Measurements from ENCODE around the gene CD6.

DNA sequence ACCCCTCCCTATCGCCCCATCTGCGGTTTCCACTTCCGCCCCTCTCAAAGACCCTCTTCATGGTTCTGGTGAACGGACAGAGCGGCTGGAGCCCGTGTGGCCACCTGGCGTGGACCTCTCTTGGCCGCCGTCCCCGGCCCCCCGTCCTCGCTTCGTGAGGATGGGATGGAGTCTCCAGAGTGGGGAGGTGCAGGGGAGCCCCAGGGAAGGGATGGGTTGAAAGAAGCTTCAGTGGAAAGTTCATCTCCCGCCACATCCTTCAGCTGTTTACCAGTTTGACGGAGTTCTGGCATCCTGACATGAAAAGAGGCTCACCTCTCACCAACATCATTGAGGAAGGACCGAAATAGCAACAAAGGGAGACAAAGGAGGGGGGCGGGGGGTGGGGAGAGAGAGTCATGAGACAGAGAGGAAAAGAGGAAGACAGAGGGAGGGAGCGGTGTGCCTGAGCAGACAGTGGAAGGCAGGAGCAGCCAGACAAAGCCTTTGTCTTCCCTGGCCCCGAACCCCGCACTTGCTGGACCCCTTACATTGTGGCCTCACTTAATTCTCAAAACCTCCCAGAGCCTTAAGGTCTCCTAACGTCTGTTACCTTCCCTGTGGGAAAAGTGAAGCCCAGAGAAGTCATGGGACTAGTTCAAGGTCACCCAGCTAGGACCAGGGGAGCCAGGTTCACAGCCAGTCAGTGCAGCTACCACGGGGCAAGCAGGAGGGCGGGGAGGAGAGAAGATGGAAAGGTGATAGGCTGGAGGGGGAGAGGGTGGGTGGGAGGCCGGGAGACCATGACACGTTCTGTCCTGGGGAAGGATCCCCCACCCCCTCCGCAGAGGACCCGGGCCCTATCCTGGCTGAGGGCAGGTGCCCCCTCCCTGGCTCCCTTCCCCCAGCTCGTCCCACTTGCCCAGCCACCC is 54.9 kb downstream of the CD6 start:
- TF ChIP-seq, protein P1, sequence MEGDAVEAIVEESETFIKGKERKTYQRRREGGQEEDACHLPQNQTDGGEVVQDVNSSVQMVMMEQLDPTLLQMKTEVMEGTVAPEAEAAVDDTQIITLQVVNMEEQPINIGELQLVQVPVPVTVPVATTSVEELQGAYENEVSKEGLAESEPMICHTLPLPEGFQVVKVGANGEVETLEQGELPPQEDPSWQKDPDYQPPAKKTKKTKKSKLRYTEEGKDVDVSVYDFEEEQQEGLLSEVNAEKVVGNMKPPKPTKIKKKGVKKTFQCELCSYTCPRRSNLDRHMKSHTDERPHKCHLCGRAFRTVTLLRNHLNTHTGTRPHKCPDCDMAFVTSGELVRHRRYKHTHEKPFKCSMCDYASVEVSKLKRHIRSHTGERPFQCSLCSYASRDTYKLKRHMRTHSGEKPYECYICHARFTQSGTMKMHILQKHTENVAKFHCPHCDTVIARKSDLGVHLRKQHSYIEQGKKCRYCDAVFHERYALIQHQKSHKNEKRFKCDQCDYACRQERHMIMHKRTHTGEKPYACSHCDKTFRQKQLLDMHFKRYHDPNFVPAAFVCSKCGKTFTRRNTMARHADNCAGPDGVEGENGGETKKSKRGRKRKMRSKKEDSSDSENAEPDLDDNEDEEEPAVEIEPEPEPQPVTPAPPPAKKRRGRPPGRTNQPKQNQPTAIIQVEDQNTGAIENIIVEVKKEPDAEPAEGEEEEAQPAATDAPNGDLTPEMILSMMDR (IDR thresholded peaks at IDR 0.05), result no peak
- TF ChIP-seq EP300 (IDR thresholded peaks at IDR 0.05) (no peak), POLR2A (IDR thresholded peaks at IDR 0.05) (no peak)
